PC-3 (cell line): Measurements from ENCODE around the gene RBMX. TPM values are rescaled to one million over a fixed set of nuclear protein-coding genes. Genes with fewer than 3 reads are reported as not detected.

Source experiments
- ATAC-seq: fragments of 200-7000 bp; cut with Tn5 transposase; 2 replicates; pipeline ENCODE4 v1.9.1; 2020; ENCODE audit warnings: mild to moderate bottlenecking, moderate library complexity
- BruUV-seq: library from RNA; stranded (reverse); fragments of 400-500 nt; replicated peaks from 2 replicates; lab custom pipeline; 2021; lab: Mats Ljungman, UMichigan
- CTCF ChIA-PET: fragments of 300-600 bp; sonication (Branson Sonifier 250); formaldehyde crosslinking; loops from one replicate; lab custom pipeline; 2022; ENCODE audit warnings: antibody characterized with exemption; lab: Charles Lee
- POLR2A ChIA-PET: fragments of 300-600 bp; sonication (Branson Sonifier 250); formaldehyde crosslinking; loops from one replicate; lab custom pipeline; 2022; ENCODE audit warnings: antibody characterized with exemption; ENCODE audit not compliant: unreplicated experiment; lab: Charles Lee
- DNase-seq: peaks from one replicate; pipeline ENCODE4 v3.0.0-alpha.2; 2015
- H2AFZ ChIP-seq: fragments of 300-600 bp; sonication (generic); 2 replicates; pipeline ENCODE4 v1.6.0; 2016; ENCODE audit warnings: antibody characterized with exemption, low read length
- H3F3A ChIP-seq: fragments of 300-600 bp; sonication (generic); one replicate; pipeline ENCODE4 v1.6.0; 2017; ENCODE audit warnings: antibody characterized with exemption, low read length, control low read depth, mild to moderate bottlenecking; ENCODE audit not compliant: unreplicated experiment
- H3K27ac ChIP-seq: fragments of 300-600 bp; sonication (generic); 2 replicates; pipeline ENCODE4 v1.5.1; 2016; ENCODE audit warnings: mild to moderate bottlenecking, low read length
- H3K27me3 ChIP-seq: fragments of 300-600 bp; sonication (generic); 2 replicates; pipeline ENCODE4 v1.6.1; 2016; ENCODE audit warnings: low read length, mixed read lengths
- H3K36me3 ChIP-seq: fragments of 300-600 bp; sonication (generic); 2 replicates; pipeline ENCODE4 v1.6.1; 2016; ENCODE audit warnings: low read depth, mixed run types, low read length, mixed read lengths
- H3K4me1 ChIP-seq: fragments of 300-600 bp; sonication (generic); 2 replicates; pipeline ENCODE4 v1.5.1; 2016; ENCODE audit warnings: low read length; ENCODE audit not compliant: insufficient read depth
- H3K4me2 ChIP-seq: fragments of 300-600 bp; sonication (generic); 2 replicates; pipeline ENCODE4 v1.6.0; 2016; ENCODE audit warnings: low read length
- H3K4me3 ChIP-seq: fragments of 300-600 bp; sonication (generic); 2 replicates; pipeline ENCODE4 v1.5.1; 2016; ENCODE audit warnings: mild to moderate bottlenecking, low read length, mixed read lengths
- H3K79me2 ChIP-seq: fragments of 300-600 bp; sonication (generic); 2 replicates; pipeline ENCODE4 v1.6.1; 2017; ENCODE audit warnings: low read length, mixed read lengths
- H3K9ac ChIP-seq: fragments of 300-600 bp; sonication (generic); 2 replicates; pipeline ENCODE4 v1.6.0; 2016; ENCODE audit warnings: mild to moderate bottlenecking, low read length
- H3K9me2 ChIP-seq: fragments of 300-600 bp; sonication (generic); replicated peaks from 2 replicates; pipeline ENCODE4 v1.6.1; 2016; ENCODE audit warnings: mixed run types, low read length, mixed read lengths
- H3K9me3 ChIP-seq: fragments of 300-600 bp; sonication (generic); 2 replicates; pipeline ENCODE4 v1.6.1; 2016; ENCODE audit warnings: low read length, mixed read lengths
- H4K20me1 ChIP-seq: fragments of 300-600 bp; sonication (generic); 2 replicates; pipeline ENCODE4 v1.6.1; 2016; ENCODE audit warnings: low read length, mixed read lengths
- CTCF ChIP-seq: fragments of 300-600 bp; sonication (generic); conservative IDR thresholded peaks from 2 replicates; pipeline ENCODE4 v1.5.1; 2017; ENCODE audit warnings: antibody characterized with exemption, low read depth, mild to moderate bottlenecking, low read length
- EZH2 ChIP-seq: fragments of 300-600 bp; sonication (generic); IDR thresholded peaks from one replicate; pipeline ENCODE4 v1.6.1; 2017; ENCODE audit warnings: antibody characterized with exemption, mild to moderate bottlenecking, low read length; ENCODE audit not compliant: unreplicated experiment
- EZH2phosphoT487 ChIP-seq: fragments of 300-600 bp; sonication (generic); IDR thresholded peaks from 2 replicates; pipeline ENCODE4 v1.6.1; 2018; ENCODE audit warnings: mild to moderate bottlenecking, antibody characterized with exemption, low read length, borderline replicate concordance
- intact Hi-C: fragments of 100-400 bp; cut with micrococcal nuclease; formaldehyde crosslinking; loops from 2 replicates; pipeline ENCODE4 v1.9.0; 2023
- total RNA-seq: library from RNA; depleted of rRNA; stranded (reverse); fragments of >200 nt; gene quantifications from 2 replicates; pipeline ENCODE4 v1.2.3, GENCODE V29; 2014; rRNA removed

Gene RBMX
- total RNA-seq, 1 experiment from 2014 or later = 288 TPM

GRCh38 chrX:136825771-136826170 is 54.8 kb downstream of the RBMX start:
- no peak overlapping the region for H3K27ac ChIP-seq
- H3K9ac ChIP-seq = no peak overlapping the region
- H4K20me1 ChIP-seq = no peaks in the 10 kb centered on the region
- ATAC-seq (no peak), DNase-seq (no peak)
- intact Hi-C loops = no loop called here
- H3K79me2 ChIP-seq = no peaks in the 10 kb centered on the region
- POLR2A ChIA-PET = no interaction called here
- H3F3A ChIP-seq = no peaks in the 10 kb centered on the region
- H3K9me2 ChIP-seq = no peaks in the 10 kb centered on the region
- no peaks in the 10 kb centered on the region for H3K27me3 ChIP-seq
- H2AFZ ChIP-seq = no peak overlapping the region
- no peaks in the 10 kb centered on the region for H3K36me3 ChIP-seq
- H3K9me3 ChIP-seq = no peaks in the 10 kb centered on the region
- no TSS peak for BruUV-seq
- CTCF ChIA-PET = no interaction called here
- peaks cover 11% of the 10 kb centered on the region; the same call in 1 of the 2 replicates for H3K4me1 ChIP-seq
- no peak overlapping the region for H3K4me2 ChIP-seq
- no peak for TF ChIP-seq EZH2phosphoT487
- TF ChIP-seq CTCF = no peak
- no peak for TF ChIP-seq EZH2
- H3K4me3 ChIP-seq = no peak overlapping the region

Other genes starting within 250 kb of the RBMX start
- gene CD40LG, start 232.6 kb downstream of the RBMX start, total RNA-seq = not detected in 2 replicates
- 2.1 and 3.3 TPM in 2 replicates for gene ARHGEF6, start 99.8 kb downstream of the RBMX start, total RNA-seq
- not detected in 2 replicates for gene GPR101, start 153.3 kb upstream of the RBMX start, total RNA-seq